ENCODE measurements around the gene UGT3A1. TPM values are rescaled to one million over a fixed set of nuclear protein-coding genes. Genes with fewer than 3 reads are reported as not detected.

The UGT3A1 gene
- polyA plus RNA-seq, 1 of the 3 experiments (the other 2 are of a cell fraction), result not detected

DNA sequence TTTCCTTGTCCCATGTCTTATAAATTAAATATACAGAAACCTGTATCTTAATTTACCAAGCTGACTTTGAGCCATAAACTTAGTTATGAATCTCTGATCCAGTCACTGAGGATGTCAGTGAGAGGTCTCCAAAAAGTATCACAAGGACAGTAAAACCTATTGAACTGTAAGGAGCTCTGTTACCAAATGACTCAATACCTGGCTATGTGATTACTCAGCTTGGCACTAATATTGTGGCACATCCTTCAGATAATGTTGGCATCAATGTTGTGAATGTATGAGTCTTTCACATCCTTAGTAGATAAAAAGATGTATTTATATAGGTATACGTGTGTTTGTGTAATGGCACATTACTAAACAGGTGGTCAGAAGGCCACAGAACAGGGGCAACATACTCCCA is 34.8 kb downstream of the UGT3A1 start:
- DNase-seq, result no peak
- Histone ChIP-seq H3K9ac (no peak overlapping the region), H3K4me3 (ENCODE audit: low read depth in 2 of 2, low read length in 1 of 2) (no peak overlapping the region), H3K9me3 (no peaks in the 10 kb centered on the region), H3F3A (replicated peaks; ENCODE audit: insufficient read depth) (no peaks in the 10 kb centered on the region), H3K27ac (ENCODE audit: low read depth in 2 of 2, low read length in 1 of 2) (no peak overlapping the region), H3K36me3 (replicated peaks in 1 of 2; ENCODE audit: control insufficient read depth in 1 of 2, insufficient read depth in 2 of 2, low read length in 1 of 2) (no peaks in the 10 kb centered on the region), H3K27me3 (ENCODE audit: insufficient read depth) (no peaks in the 10 kb centered on the region; the same call in 1 of the 2 replicates), H3K79me2 (ENCODE audit: insufficient read depth) (no peaks in the 10 kb centered on the region), H4K20me1 (ENCODE audit: insufficient read depth) (no peaks in the 10 kb centered on the region), H2AFZ (ENCODE audit: low read depth) (no peak overlapping the region), H3K4me2 (no peak overlapping the region), H3K4me1 (ENCODE audit: control insufficient read depth in 1 of 2, insufficient read depth in 2 of 2, low read depth in 1 of 2, low read length in 1 of 2) (no peaks in the 10 kb centered on the region), H3K9me2 (no peaks in the 10 kb centered on the region)
- ChIA-PET CTCF (interaction anchor here (1.0 to 1.4 kb wide), 2 partner anchors 11 to 30 kb away, joined by 3 to 5 read pairs; no protein-coding TSS in a partner anchor), POLR2A (no interaction called here)
- WGBS (ENCODE audit: low lambda C conversion rate), result 29% methylated on average over 1 of the region's 1 CpG
- TF ChIP-seq EZH2phosphoT487 (IDR thresholded peaks at IDR 0.05; ENCODE audit: borderline replicate concordance, low read depth), result no peak
- no peak for TF ChIP-seq FOSL2 (IDR thresholded peaks at IDR 0.05; ENCODE audit: borderline replicate concordance, low read depth)
- TF ChIP-seq NFIC (IDR thresholded peaks at IDR 0.05; ENCODE audit: borderline replicate concordance), result no peak
- TF ChIP-seq, protein P1, sequence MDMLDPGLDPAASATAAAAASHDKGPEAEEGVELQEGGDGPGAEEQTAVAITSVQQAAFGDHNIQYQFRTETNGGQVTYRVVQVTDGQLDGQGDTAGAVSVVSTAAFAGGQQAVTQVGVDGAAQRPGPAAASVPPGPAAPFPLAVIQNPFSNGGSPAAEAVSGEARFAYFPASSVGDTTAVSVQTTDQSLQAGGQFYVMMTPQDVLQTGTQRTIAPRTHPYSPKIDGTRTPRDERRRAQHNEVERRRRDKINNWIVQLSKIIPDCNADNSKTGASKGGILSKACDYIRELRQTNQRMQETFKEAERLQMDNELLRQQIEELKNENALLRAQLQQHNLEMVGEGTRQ (IDR thresholded peaks at IDR 0.05; ENCODE audit: borderline replicate concordance, low read depth, low read length), result no peak
- TF ChIP-seq ZBTB33 (IDR thresholded peaks at IDR 0.05; ENCODE audit: borderline replicate concordance, low read depth), result no peak
- TF ChIP-seq ELF1 (IDR thresholded peaks at IDR 0.05), result no peak
- TF ChIP-seq POLR2AphosphoS5 (IDR thresholded peaks at IDR 0.05; ENCODE audit: low read depth, low read length), result no peak
- TF ChIP-seq TCF12 (IDR thresholded peaks at IDR 0.05), result no peak
- no peak for TF ChIP-seq GABPA (IDR thresholded peaks at IDR 0.05; ENCODE audit: low read depth)
- TF ChIP-seq, protein P2, sequence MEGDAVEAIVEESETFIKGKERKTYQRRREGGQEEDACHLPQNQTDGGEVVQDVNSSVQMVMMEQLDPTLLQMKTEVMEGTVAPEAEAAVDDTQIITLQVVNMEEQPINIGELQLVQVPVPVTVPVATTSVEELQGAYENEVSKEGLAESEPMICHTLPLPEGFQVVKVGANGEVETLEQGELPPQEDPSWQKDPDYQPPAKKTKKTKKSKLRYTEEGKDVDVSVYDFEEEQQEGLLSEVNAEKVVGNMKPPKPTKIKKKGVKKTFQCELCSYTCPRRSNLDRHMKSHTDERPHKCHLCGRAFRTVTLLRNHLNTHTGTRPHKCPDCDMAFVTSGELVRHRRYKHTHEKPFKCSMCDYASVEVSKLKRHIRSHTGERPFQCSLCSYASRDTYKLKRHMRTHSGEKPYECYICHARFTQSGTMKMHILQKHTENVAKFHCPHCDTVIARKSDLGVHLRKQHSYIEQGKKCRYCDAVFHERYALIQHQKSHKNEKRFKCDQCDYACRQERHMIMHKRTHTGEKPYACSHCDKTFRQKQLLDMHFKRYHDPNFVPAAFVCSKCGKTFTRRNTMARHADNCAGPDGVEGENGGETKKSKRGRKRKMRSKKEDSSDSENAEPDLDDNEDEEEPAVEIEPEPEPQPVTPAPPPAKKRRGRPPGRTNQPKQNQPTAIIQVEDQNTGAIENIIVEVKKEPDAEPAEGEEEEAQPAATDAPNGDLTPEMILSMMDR (IDR thresholded peaks at IDR 0.05), result no peak
- no peak for TF ChIP-seq MXI1 (IDR thresholded peaks at IDR 0.05; ENCODE audit: low read depth, low read length)
- TF ChIP-seq, protein P3, sequence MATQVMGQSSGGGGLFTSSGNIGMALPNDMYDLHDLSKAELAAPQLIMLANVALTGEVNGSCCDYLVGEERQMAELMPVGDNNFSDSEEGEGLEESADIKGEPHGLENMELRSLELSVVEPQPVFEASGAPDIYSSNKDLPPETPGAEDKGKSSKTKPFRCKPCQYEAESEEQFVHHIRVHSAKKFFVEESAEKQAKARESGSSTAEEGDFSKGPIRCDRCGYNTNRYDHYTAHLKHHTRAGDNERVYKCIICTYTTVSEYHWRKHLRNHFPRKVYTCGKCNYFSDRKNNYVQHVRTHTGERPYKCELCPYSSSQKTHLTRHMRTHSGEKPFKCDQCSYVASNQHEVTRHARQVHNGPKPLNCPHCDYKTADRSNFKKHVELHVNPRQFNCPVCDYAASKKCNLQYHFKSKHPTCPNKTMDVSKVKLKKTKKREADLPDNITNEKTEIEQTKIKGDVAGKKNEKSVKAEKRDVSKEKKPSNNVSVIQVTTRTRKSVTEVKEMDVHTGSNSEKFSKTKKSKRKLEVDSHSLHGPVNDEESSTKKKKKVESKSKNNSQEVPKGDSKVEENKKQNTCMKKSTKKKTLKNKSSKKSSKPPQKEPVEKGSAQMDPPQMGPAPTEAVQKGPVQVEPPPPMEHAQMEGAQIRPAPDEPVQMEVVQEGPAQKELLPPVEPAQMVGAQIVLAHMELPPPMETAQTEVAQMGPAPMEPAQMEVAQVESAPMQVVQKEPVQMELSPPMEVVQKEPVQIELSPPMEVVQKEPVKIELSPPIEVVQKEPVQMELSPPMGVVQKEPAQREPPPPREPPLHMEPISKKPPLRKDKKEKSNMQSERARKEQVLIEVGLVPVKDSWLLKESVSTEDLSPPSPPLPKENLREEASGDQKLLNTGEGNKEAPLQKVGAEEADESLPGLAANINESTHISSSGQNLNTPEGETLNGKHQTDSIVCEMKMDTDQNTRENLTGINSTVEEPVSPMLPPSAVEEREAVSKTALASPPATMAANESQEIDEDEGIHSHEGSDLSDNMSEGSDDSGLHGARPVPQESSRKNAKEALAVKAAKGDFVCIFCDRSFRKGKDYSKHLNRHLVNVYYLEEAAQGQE (IDR thresholded peaks at IDR 0.05; ENCODE audit: low read depth, low read length), result no peak
- no peak for TF ChIP-seq RFX5 (IDR thresholded peaks at IDR 0.05; ENCODE audit: low read length)
